ENCODE measurements around the gene PLCH1. TPM values are rescaled to one million over a fixed set of nuclear protein-coding genes. Genes with fewer than 3 reads are reported as not detected.

The PLCH1 gene
- total RNA-seq, 1 donor, result 0.36 TPM

DNA sequence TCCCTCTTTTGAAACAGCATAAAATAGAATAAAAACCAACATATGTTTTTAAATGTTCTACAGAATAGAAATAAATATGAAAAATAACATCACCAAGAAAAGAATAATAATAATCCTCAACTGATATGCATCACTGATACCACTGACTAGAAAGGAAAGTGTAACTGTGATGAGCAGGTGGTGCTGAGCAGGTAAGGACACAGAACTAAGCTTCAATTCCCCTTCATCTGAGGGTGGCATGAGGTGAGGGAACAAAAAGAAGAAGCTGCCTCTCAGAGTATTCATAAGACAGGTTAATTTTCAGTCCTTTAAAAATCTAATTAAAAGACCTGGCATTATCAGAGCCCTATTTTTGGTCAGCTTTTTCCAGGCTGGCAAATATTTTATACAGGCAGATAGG lies 216.3 kb downstream of the PLCH1 start:
- H3K4me1 ChIP-seq (ENCODE audit: insufficient read depth, low read length), result no peaks in the 10 kb centered on the region
- no peak overlapping the region for H2AFZ ChIP-seq (ENCODE audit: low read length)
- H3K27ac ChIP-seq (ENCODE audit: low read depth, low read length), result no peak overlapping the region
- no peak for DNase-seq (ENCODE audit: insufficient read length, low spot score, missing footprints)
- H3K4me2 ChIP-seq (ENCODE audit: insufficient read depth, low read length), result no peak overlapping the region
- no peaks in the 10 kb centered on the region for H4K20me1 ChIP-seq (ENCODE audit: insufficient read depth, low read length)
- H3K36me3 ChIP-seq (ENCODE audit: insufficient read depth, low read length), result no peaks in the 10 kb centered on the region
- H3K79me2 ChIP-seq (ENCODE audit: insufficient read depth, low read length), result no peaks in the 10 kb centered on the region
- no peak for TF ChIP-seq CTCF (IDR thresholded peaks at IDR 0.05; ENCODE audit: extremely low read depth, low read depth, low read length)
- no peak overlapping the region for H3K4me3 ChIP-seq (ENCODE audit: insufficient read depth, low read length)
- H3K27me3 ChIP-seq (ENCODE audit: insufficient read depth, low read length), result no peaks in the 10 kb centered on the region
- H3K9me3 ChIP-seq (ENCODE audit: low read depth, low read length), result no peaks in the 10 kb centered on the region

GRCh38 chr3:155525324-155525833 lies 219.5 kb downstream of the PLCH1 start:
- Histone ChIP-seq H3K4me3 (ENCODE audit: insufficient read depth, low read length) (no peak overlapping the region), H4K20me1 (ENCODE audit: insufficient read depth, low read length) (no peaks in the 10 kb centered on the region), H3K27ac (ENCODE audit: low read depth, low read length) (no peak overlapping the region), H3K4me1 (ENCODE audit: insufficient read depth, low read length) (peaks cover 3% of the 10 kb centered on the region), H3K4me2 (ENCODE audit: insufficient read depth, low read length) (no peak overlapping the region), H3K27me3 (ENCODE audit: insufficient read depth, low read length) (no peaks in the 10 kb centered on the region), H3K79me2 (ENCODE audit: insufficient read depth, low read length) (no peaks in the 10 kb centered on the region), H3K36me3 (ENCODE audit: insufficient read depth, low read length) (no peaks in the 10 kb centered on the region), H3K9me3 (ENCODE audit: low read depth, low read length) (no peaks in the 10 kb centered on the region), H2AFZ (ENCODE audit: low read length) (no peak overlapping the region)
- no peak for TF ChIP-seq CTCF (IDR thresholded peaks at IDR 0.05; ENCODE audit: extremely low read depth, low read depth, low read length)
- DNase-seq (ENCODE audit: insufficient read length, low spot score, missing footprints), result no peak

DNA sequence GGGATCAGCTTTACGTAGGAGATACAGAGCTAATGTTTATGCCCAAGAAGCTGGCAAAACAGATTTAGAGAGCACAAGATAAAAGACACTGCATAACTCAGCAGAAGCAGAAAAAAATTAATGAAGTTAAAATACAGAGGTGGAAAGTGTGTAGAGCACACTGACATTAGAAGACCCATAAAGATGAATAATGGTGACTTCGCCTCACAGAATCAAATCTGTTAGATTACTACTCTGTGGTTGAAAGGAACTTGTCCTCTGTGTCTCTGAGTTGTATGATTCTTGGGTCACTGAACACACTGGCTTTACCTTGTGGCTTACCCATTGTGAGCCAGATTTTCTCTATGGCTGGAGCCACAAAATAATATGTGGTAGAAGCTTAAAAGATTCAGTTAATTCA lies 224.4 kb downstream of the PLCH1 start:
- Histone ChIP-seq H2AFZ (ENCODE audit: low read length) (no peak overlapping the region), H3K4me3 (ENCODE audit: insufficient read depth, low read length) (no peak overlapping the region), H3K27ac (ENCODE audit: low read depth, low read length) (no peak overlapping the region), H4K20me1 (ENCODE audit: insufficient read depth, low read length) (no peaks in the 10 kb centered on the region), H3K4me2 (ENCODE audit: insufficient read depth, low read length) (no peak overlapping the region), H3K27me3 (ENCODE audit: insufficient read depth, low read length) (no peaks in the 10 kb centered on the region), H3K4me1 (ENCODE audit: insufficient read depth, low read length) (peaks cover 3% of the 10 kb centered on the region), H3K9me3 (ENCODE audit: low read depth, low read length) (no peaks in the 10 kb centered on the region), H3K79me2 (ENCODE audit: insufficient read depth, low read length) (no peaks in the 10 kb centered on the region), H3K36me3 (ENCODE audit: insufficient read depth, low read length) (no peaks in the 10 kb centered on the region)
- no peak for TF ChIP-seq CTCF (IDR thresholded peaks at IDR 0.05; ENCODE audit: extremely low read depth, low read depth, low read length)
- no peak for DNase-seq (ENCODE audit: insufficient read length, low spot score, missing footprints)

DNA sequence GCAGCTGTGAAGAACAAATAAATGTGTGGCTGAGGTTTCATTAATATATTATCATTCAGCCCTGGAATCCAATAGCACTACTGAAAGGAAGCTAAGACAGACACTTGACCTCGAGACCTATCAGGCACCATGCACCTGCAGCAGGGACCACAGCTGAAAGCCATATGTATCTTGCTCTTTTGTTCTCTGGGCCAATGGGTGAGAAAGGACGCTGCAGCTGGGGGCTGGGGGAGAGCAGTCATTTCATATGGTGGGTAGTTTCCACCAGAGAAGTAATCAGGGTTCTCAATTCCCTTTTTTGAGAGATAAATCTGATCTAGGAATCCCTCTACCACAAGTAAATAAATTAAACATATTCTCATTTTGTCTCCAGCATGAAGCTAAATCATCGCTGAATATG lies 225.8 kb downstream of the PLCH1 start:
- DNase-seq (ENCODE audit: insufficient read length, low spot score, missing footprints), result no peak
- Histone ChIP-seq H3K4me3 (ENCODE audit: insufficient read depth, low read length) (no peak overlapping the region), H3K36me3 (ENCODE audit: insufficient read depth, low read length) (no peaks in the 10 kb centered on the region), H3K9me3 (ENCODE audit: low read depth, low read length) (no peaks in the 10 kb centered on the region), H3K27ac (ENCODE audit: low read depth, low read length) (no peak overlapping the region), H3K27me3 (ENCODE audit: insufficient read depth, low read length) (no peaks in the 10 kb centered on the region), H3K79me2 (ENCODE audit: insufficient read depth, low read length) (no peaks in the 10 kb centered on the region), H3K4me2 (ENCODE audit: insufficient read depth, low read length) (no peak overlapping the region), H2AFZ (ENCODE audit: low read length) (no peak overlapping the region), H4K20me1 (ENCODE audit: insufficient read depth, low read length) (no peaks in the 10 kb centered on the region), H3K4me1 (ENCODE audit: insufficient read depth, low read length) (peaks cover 3% of the 10 kb centered on the region)
- no peak for TF ChIP-seq CTCF (IDR thresholded peaks at IDR 0.05; ENCODE audit: extremely low read depth, low read depth, low read length)
